SK-N-SH treated with all-trans-retinoic acid at 6 μM for 48 hours (cell line): ENCODE results near the gene DPYSL4.

Source experiments
- ATAC-seq: fragments of 200-7000 bp; cut with Tn5 transposase; 3 replicates; pipeline ENCODE4 v1.9.1; 2020; ENCODE audit warnings: mild to moderate bottlenecking, moderate library complexity
- ARNTL ChIP-seq: fragments of 450-650 bp; formaldehyde crosslinking; IDR thresholded peaks from 2 replicates; pipeline ENCODE4 v1.5.0; 2020; ENCODE audit warnings: low read depth, mild to moderate bottlenecking, moderate library complexity, borderline replicate concordance
- BACH2 ChIP-seq: fragments of 250-450 bp; sonication (Bioruptor Pico); IDR thresholded peaks from 2 replicates; pipeline ENCODE4 v1.9.0; 2021; ENCODE audit warnings: mild to moderate bottlenecking, borderline replicate concordance
- CSDC2 ChIP-seq: fragments of 250-450 bp; sonication (Bioruptor Pico); IDR thresholded peaks from 2 replicates; pipeline ENCODE4 v1.5.0; 2020; ENCODE audit warnings: mild to moderate bottlenecking, moderate library complexity
- GLIS3 ChIP-seq: fragments of 250-450 bp; sonication (Bioruptor Pico); IDR thresholded peaks from 2 replicates; pipeline ENCODE4 v1.5.0; 2020; ENCODE audit warnings: mild to moderate bottlenecking, moderate library complexity
- ISL1 ChIP-seq: fragments of 250-450 bp; sonication (Bioruptor Pico); IDR thresholded peaks from 2 replicates; pipeline ENCODE4 v2.1.2; 2022; ENCODE audit warnings: mild to moderate bottlenecking, moderate library complexity
- OSR1 ChIP-seq: fragments of 250-450 bp; sonication (Bioruptor Pico); IDR thresholded peaks from 2 replicates; pipeline ENCODE4 v1.8.0; 2022; ENCODE audit warnings: moderate library complexity, mild to moderate bottlenecking, inconsistent platforms
- PPARA ChIP-seq: fragments of 250-450 bp; sonication (Bioruptor Pico); IDR thresholded peaks from 2 replicates; pipeline ENCODE4 v1.5.0; 2020; ENCODE audit warnings: mild to moderate bottlenecking, borderline replicate concordance
- RARB ChIP-seq: fragments of 250-450 bp; sonication (Bioruptor Pico); IDR thresholded peaks from 2 replicates; pipeline ENCODE4 v1.8.0; 2021; ENCODE audit warnings: mild to moderate bottlenecking, moderate library complexity
- SNAI2 ChIP-seq: fragments of 250-450 bp; sonication (Bioruptor Pico); IDR thresholded peaks from 2 replicates; pipeline ENCODE4 v1.5.0; 2020; ENCODE audit warnings: mild to moderate bottlenecking, moderate library complexity
- ZC3H10 ChIP-seq: fragments of 250-450 bp; sonication (Bioruptor Pico); IDR thresholded peaks from 2 replicates; pipeline ENCODE4 v1.5.1; 2021; ENCODE audit warnings: mild to moderate bottlenecking, moderate library complexity
- ZFP3 ChIP-seq: fragments of 250-450 bp; sonication (Bioruptor Pico); IDR thresholded peaks from 2 replicates; pipeline ENCODE4 v1.5.0; 2020; ENCODE audit warnings: mild to moderate bottlenecking, moderate library complexity
- ZFP30 ChIP-seq: fragments of 450-650 bp; formaldehyde crosslinking; IDR thresholded peaks from 2 replicates; pipeline ENCODE4 v1.5.0; 2022; ENCODE audit warnings: mild to moderate bottlenecking, moderate library complexity
- ZNF565 ChIP-seq: fragments of 450-650 bp; formaldehyde crosslinking; conservative IDR thresholded peaks from 2 replicates; pipeline ENCODE4 v1.5.0; 2020; ENCODE audit warnings: low read depth, mild to moderate bottlenecking, moderate library complexity
- ZNF70 ChIP-seq: fragments of 450-650 bp; formaldehyde crosslinking; IDR thresholded peaks from 2 replicates; pipeline ENCODE4 v1.5.0; 2020; ENCODE audit warnings: mild to moderate bottlenecking, moderate library complexity
- TF ChIP-seq, protein P1 (sequence below): fragments of 250-450 bp; sonication (Bioruptor Pico); IDR thresholded peaks from 2 replicates; pipeline ENCODE4 v1.8.0; 2021; ENCODE audit warnings: low read depth, mild to moderate bottlenecking, moderate library complexity, borderline replicate concordance
- TF ChIP-seq, protein P2 (sequence below): fragments of 250-450 bp; sonication (Bioruptor Pico); IDR thresholded peaks from 2 replicates; pipeline ENCODE4 v1.5.1; 2021; ENCODE audit warnings: mild to moderate bottlenecking, moderate library complexity
- TF ChIP-seq, protein P3 (sequence below): fragments of 250-450 bp; sonication (Bioruptor Pico); IDR thresholded peaks from 2 replicates; pipeline ENCODE4 v1.5.0; 2020; ENCODE audit warnings: mild to moderate bottlenecking, moderate library complexity
- TF ChIP-seq, protein P4 (sequence below): fragments of 250-450 bp; sonication (Bioruptor Pico); IDR thresholded peaks from 2 replicates; pipeline ENCODE4 v1.5.1; 2020; ENCODE audit warnings: low read depth, mild to moderate bottlenecking, moderate library complexity

Gene DPYSL4

DNA sequence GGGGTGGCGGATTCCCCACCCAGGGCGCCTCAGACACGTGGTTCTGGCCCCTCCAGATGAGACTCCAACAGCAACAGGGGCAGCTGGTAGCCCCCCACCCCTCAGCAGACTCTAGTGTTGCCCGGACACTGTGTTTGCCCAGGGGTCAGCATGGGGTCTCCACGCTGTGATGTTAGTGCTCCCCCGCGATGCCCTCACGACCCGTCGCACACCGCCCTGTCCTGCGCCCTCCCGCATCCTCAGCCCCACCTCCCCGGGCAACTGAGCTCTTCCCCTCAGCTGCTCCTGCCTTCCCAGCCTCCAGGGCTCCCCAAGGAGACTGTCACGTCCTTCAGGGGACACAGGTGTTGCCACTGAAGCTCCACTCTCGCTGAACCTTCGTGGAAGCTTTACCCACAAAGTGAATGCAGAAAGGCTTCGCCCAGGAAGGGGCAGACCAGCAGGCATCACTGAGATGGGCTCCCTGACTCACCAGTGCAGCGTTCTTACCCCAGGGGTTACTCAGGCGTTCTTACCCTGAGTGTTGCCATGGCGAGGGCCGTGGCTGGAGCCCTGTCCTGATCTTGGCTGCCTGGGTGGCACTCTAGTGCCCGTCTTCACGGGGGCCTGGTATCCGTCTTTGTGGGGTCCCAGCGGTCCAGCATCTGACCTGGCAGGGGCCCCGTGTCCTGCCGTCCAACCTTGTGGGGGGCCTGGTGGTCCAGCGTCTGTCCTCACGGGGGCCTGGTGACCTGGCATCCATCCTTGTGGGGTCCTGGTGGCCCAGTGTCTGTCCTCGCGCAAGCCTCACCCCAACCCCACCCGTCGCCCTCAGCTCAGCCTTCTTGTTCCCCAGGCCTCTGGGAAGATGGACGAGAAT, 14.6 kb downstream of the DPYSL4 start:
- ATAC-seq = no peak
- no peak for TF ChIP-seq SNAI2 (CRISPR knock-in tag)
- no peak for TF ChIP-seq GLIS3
- TF ChIP-seq ZNF565 (CRISPR knock-in tag) = no peak
- no peak for TF ChIP-seq CSDC2 (CRISPR knock-in tag)
- TF ChIP-seq, protein P1, sequence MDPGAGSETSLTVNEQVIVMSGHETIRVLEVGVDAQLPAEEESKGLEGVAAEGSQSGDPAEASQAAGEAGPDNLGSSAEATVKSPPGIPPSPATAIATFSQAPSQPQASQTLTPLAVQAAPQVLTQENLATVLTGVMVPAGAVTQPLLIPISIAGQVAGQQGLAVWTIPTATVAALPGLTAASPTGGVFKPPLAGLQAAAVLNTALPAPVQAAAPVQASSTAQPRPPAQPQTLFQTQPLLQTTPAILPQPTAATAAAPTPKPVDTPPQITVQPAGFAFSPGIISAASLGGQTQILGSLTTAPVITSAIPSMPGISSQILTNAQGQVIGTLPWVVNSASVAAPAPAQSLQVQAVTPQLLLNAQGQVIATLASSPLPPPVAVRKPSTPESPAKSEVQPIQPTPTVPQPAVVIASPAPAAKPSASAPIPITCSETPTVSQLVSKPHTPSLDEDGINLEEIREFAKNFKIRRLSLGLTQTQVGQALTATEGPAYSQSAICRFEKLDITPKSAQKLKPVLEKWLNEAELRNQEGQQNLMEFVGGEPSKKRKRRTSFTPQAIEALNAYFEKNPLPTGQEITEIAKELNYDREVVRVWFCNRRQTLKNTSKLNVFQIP (CRISPR knock-in tag) = no peak
- TF ChIP-seq, protein P2, sequence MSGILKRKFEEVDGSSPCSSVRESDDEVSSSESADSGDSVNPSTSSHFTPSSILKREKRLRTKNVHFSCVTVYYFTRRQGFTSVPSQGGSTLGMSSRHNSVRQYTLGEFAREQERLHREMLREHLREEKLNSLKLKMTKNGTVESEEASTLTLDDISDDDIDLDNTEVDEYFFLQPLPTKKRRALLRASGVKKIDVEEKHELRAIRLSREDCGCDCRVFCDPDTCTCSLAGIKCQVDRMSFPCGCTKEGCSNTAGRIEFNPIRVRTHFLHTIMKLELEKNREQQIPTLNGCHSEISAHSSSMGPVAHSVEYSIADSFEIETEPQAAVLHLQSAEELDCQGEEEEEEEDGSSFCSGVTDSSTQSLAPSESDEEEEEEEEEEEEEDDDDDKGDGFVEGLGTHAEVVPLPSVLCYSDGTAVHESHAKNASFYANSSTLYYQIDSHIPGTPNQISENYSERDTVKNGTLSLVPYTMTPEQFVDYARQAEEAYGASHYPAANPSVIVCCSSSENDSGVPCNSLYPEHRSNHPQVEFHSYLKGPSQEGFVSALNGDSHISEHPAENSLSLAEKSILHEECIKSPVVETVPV (CRISPR knock-in tag) = no peak

DNA sequence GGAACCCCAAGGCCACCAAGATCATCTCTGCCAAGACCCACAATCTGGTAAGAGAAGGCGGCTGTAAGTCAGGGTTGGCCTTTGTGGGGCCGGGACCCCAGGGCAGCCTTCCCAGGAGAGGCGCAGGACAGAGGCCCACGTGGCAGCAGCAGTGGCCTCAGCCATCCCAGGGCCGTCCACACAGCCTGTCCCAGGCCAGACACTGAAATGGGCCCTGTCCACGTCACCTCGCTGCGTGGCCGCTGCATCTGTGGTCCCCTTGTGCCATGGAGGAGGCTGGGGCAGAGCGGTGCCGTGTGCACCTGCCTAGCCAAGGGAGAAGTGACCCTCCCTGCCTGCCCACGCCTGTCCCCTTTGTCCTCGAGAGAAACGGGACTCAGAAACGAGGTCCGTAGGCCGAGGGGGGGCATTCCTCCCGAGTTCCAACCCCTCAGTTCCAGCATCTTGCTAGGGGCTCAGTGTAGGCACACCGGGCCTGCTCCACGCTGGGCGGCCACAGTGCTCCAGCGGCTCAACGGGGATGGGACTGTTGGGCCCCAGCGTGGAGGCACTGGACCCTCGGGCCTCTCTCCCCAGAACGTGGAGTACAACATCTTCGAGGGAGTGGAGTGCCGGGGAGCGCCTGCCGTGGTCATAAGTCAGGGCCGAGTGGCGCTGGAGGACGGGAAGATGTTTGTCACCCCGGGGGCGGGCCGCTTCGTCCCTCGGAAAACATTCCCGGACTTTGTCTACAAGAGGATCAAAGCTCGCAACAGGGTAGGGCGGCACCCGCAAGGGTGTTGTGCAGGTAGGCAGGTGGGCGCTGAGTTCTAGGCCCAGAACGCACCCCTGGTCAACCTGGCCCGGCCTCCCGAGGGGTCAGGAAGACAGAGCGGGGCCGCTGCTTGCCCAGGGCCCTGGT, 15.6 kb downstream of the DPYSL4 start:
- TF ChIP-seq, protein P3, sequence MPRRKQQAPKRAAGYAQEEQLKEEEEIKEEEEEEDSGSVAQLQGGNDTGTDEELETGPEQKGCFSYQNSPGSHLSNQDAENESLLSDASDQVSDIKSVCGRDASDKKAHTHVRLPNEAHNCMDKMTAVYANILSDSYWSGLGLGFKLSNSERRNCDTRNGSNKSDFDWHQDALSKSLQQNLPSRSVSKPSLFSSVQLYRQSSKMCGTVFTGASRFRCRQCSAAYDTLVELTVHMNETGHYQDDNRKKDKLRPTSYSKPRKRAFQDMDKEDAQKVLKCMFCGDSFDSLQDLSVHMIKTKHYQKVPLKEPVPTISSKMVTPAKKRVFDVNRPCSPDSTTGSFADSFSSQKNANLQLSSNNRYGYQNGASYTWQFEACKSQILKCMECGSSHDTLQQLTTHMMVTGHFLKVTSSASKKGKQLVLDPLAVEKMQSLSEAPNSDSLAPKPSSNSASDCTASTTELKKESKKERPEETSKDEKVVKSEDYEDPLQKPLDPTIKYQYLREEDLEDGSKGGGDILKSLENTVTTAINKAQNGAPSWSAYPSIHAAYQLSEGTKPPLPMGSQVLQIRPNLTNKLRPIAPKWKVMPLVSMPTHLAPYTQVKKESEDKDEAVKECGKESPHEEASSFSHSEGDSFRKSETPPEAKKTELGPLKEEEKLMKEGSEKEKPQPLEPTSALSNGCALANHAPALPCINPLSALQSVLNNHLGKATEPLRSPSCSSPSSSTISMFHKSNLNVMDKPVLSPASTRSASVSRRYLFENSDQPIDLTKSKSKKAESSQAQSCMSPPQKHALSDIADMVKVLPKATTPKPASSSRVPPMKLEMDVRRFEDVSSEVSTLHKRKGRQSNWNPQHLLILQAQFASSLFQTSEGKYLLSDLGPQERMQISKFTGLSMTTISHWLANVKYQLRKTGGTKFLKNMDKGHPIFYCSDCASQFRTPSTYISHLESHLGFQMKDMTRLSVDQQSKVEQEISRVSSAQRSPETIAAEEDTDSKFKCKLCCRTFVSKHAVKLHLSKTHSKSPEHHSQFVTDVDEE (CRISPR knock-in tag) = no peak
- TF ChIP-seq ARNTL (CRISPR knock-in tag) = no peak
- TF ChIP-seq, protein P1 (CRISPR knock-in tag) = no peak
- no peak for TF ChIP-seq CSDC2 (CRISPR knock-in tag)
- TF ChIP-seq PPARA (CRISPR knock-in tag) = no peak
- no peak for TF ChIP-seq ZNF70
- TF ChIP-seq OSR1 (CRISPR knock-in tag) = no peak
- TF ChIP-seq BACH2 (CRISPR knock-in tag) = no peak
- TF ChIP-seq GLIS3 = no peak
- TF ChIP-seq ZFP3 (CRISPR knock-in tag) = no peak
- no peak for TF ChIP-seq ISL1 (CRISPR knock-in tag)
- TF ChIP-seq RARB (CRISPR knock-in tag) = no peak
- TF ChIP-seq, protein P4, sequence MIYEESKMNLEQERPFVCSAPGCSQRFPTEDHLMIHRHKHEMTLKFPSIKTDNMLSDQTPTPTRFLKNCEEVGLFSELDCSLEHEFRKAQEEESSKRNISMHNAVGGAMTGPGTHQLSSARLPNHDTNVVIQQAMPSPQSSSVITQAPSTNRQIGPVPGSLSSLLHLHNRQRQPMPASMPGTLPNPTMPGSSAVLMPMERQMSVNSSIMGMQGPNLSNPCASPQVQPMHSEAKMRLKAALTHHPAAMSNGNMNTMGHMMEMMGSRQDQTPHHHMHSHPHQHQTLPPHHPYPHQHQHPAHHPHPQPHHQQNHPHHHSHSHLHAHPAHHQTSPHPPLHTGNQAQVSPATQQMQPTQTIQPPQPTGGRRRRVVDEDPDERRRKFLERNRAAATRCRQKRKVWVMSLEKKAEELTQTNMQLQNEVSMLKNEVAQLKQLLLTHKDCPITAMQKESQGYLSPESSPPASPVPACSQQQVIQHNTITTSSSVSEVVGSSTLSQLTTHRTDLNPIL (CRISPR knock-in tag) = no peak
- TF ChIP-seq ZC3H10 (CRISPR knock-in tag) = no peak
- TF ChIP-seq, protein P2 (CRISPR knock-in tag) = no peak
- TF ChIP-seq SNAI2 (CRISPR knock-in tag) = no peak
- no peak for TF ChIP-seq ZFP30 (CRISPR knock-in tag)
- no peak for ATAC-seq
